CD4-positive, alpha-beta T cell treated with Interferon alpha-2 for 1 hour (primary cell): ENCODE data around the gene ASIC2.

ENCODE experiments used
- DNase-seq, 2 donors: peaks; one replicate each; pipeline ENCODE4 v3.0.0-alpha.2; 2020 to 2022

Gene ASIC2

DNA sequence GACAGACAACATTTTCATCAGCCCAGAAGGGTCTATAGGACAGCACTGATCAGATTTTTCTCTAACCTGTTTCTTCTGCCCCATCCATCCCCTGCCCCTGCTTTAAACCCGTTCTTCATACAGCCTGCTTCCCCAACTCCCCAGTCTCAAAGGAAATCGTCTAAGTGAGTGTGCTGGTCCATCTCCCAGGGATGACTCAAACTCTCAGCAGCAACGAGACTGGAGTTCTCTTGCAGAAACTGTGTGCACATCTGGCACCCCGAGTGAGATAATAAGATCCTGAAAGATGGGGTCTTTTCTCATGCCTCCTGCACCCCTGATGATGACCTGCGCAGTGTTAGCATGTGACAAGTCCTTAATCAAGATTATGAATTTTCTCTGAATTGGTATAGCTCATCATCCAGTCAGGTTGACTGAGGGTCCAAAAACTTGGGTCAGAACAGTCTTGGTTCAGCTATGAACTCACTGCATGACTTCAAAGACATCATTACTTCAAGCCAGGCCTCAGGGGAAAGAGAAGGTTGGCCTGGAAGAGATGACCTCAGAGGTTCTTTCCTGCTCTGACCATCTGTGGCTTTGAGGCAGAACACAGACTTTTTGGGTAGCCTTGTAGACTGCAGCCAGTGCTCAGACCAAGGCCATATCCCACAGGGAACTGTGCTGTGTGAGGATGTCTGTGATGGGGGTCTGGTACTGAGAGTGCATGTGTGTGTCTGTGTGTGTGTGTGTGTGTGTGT, 183.6 kb downstream of the ASIC2 start:
- no peak for DNase-seq

GRCh38 chr17:33106525-33107165, 186.4 kb downstream of the ASIC2 start:
- DNase-seq: no peak

DNA sequence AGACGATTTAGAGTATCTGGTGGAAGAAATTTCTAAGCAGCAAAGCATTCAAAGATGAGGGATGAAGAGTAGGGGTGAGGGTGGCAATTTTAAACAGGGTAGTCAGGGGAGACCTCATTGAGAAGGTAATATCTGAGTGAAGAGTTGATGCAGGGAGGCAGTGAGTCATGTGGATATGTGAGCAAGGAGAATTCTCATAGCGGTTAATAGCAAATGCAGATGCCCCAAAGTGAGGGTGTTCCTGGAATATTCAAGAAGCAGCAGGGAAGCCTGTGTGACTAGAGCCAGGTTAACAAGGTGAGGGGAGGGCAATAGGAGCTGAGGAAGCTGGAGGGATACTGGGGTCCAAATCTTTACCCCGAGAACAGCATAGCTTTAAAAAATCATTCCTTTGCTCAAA, 187.2 kb downstream of the ASIC2 start:
- no peak for DNase-seq

GRCh38 chr17:33099906-33100305, 193.2 kb downstream of the ASIC2 start:
- no peak for DNase-seq

GRCh38 chr17:33099252-33099651, 193.8 kb downstream of the ASIC2 start:
- no peak for DNase-seq

DNA sequence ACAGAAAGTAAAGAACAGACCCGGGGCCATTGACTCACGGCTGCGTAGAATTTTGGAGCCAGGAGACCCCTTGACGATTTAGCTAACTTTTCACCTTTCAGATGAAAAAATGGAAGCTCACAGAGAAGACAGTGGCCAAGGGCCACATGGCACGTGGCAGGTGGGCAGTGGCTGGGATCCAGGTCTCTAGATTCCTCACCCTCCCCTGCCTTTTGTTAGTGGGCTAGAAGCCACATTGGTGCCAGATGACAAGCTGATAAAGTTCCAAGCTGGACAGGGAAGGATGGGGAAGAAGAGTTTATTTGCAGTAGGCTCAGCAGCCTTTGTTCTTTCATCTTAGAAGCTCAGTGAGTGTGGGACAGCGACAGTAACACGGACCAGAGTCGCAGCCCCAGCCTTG, 195.7 kb downstream of the ASIC2 start:
- DNase-seq: no peak

- no peak for DNase-seq
Observed at GRCh38 chr17:33096161-33096560, 196.9 kb downstream of the ASIC2 start.

DNA sequence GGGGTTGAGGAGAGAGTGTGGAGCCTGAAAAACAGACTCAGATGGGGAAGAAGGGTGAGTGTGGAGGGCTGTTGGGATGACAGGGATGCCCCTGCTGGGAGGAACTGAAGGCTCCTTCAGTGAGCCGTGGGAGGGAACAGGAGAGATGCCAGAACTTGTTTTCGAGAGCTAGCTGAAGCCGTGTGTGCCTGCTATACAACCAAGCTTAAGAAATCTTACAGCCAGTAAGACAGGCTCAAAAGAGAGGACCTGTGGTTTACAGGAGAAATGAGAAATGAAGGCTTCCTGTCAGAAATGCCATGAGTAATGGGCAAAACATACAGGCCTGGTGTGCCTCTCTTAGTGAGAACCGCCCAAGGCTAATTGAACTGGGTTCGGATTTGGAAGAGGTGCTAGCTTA, 201.8 kb downstream of the ASIC2 start:
- no peak for DNase-seq

GRCh38 chr17:33090806-33091205, 202.3 kb downstream of the ASIC2 start:
- DNase-seq: no peak

GRCh38 chr17:33086878-33087277, 206.2 kb downstream of the ASIC2 start:
- no peak for DNase-seq

DNA sequence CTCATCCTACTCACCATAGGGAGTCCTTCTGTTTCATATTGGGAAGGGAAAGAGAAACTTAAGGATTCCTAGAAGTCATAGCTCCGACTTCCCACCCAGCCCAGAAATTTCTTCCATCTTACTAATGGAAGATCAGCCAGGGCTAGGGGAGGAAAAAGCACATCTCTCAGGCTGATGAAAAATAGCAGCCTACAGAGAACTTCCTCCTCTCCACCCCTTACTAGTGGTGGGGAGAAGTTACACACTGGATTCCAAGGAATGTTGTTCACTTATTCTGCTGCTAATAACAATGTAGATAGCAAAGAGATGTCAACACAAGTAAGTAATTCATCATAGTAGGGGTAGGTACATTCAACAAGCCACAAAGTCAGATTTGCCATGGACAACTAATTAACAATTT, 207.1 kb downstream of the ASIC2 start:
- no peak for DNase-seq

DNA sequence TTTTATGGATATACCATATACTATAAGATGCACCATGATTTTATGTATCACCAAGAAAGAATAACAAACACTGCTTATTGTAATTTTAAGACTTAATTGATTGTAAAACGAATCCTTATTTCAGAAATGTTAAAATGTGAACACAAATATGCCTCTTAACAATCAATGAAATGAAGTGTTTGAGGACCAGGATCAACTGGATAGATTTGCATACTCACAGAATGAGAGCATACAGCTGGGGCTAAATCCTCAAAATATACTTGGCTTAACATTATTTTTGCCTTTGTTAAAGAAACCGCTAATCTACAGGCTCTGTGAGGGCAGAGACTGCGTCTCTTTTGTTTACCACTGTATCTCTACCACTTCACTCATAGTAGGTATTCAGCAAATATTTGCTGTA, 207.8 kb downstream of the ASIC2 start:
- DNase-seq: no peak

- no peak for DNase-seq
Observed at GRCh38 chr17:33084755-33085154, 208.3 kb downstream of the ASIC2 start.

DNA sequence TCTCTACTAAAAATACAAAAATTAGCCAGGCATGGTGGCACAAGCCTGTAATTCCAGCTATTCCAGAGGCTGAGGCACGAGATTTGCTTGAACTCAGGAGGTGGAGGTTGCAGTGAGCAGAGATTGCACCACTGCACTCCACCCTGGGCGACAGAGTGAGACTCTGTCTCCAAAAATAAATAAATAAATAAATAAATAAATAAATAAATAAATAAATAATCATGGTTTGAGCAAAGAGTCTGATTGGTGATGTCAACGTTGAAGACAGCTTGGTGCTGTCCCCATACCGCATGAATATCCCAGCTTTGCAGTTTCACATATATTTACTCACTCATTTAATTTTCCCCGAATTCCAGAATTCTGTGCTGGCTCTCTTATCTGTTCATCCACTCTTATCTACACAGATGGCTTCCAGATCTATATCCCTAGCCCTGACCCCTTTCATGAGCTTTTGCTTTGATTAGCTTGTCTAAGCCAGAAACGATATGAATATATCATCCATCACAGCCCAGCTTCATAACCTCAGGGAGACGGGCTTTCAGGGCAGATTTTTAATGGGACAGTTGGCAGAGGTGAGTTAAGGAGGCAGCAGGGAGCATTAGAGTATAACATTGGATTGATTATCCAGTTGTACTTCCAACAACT, 210.4 kb downstream of the ASIC2 start:
- no peak for DNase-seq

DNA sequence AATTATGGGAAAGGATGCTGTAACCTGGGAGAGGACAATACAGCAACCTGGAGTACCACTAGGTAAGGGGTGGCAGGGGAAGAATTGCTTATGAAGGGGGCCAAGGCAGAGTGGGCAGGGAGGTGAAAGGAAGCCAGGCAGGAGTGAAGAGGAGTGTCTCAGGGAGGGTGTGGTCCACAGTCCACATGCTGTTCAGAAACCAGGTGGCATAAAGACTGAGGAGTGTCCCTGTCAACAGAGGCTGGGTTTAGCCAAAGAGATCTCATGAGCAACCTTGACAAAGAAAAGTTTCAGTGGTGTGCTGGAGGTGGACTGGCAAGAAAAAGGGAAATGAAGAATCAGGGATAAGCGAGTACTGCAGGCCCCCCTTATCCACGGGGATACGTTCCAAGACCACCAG, 213.0 kb downstream of the ASIC2 start:
- no peak for DNase-seq

DNA sequence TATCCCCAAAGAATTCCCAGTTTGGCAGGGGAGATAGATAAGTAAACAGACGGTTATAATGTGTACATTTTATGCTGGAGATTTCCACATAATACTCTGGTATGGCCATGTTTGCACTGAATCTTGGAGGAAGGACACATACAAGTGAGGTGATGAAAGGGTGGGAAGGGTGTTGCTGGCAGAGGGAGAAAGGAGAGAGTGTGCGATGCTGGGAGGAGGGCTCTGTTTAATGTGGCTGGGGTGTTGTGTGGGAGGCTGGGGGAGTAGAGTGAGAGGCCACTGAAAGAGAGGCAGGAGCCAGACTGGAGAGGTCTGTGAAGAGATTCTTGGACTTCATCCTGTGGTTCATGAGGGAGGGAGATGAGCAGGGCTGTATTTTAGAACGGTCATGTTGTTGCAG, 213.9 kb downstream of the ASIC2 start:
- no peak for DNase-seq

DNA sequence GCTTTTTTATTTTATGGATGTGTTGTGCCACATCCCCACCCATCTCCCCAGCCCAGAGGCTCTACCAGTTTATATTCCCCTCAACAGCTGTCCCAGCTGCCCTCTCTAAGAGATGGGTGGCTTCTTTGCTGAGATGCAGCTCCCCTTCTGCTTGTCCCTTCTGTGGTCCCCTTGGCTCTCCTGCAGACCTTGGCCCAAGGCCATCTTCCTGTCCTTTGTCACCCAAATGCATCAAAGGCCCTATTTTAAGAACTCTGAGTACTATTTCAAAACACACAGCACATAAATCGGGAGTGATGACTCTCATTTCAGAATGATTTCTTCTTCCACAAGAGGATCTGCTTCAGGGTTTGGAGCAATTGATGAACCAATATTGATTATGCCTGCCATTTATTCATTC, 216.1 kb downstream of the ASIC2 start:
- no peak for DNase-seq

- DNase-seq: no peak
Observed at GRCh38 chr17:33073416-33073815, 219.7 kb downstream of the ASIC2 start.

GRCh38 chr17:33072421-33073161, 220.5 kb downstream of the ASIC2 start:
- no peak for DNase-seq

- no peak for DNase-seq
Observed at GRCh38 chr17:33071656-33072055, 221.4 kb downstream of the ASIC2 start.

GRCh38 chr17:33057564-33057963, 235.5 kb downstream of the ASIC2 start:
- no peak for DNase-seq

- DNase-seq: no peak
Observed at GRCh38 chr17:33056399-33057146, 236.5 kb downstream of the ASIC2 start.

DNA sequence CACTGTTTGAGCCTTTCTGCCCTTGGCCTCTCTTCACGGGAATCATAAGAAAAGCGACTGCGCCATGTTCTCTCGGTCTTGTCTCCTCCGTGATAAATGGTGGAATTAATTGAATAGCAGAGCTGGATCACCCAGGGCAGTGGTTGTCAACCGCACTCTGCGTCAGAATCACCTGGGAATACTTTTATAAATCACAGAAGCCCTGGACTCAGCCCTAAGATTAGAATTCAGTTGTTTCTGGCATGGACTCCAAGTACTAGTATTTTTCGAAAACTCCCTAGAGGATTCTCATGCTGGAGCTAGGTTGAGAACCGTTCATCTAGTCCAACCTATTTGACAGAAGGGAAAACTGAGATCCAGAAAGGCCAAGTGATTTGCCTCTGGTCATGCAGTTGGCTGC, 237.3 kb downstream of the ASIC2 start:
- no peak for DNase-seq
